Fibroblast of lung (primary cell): ENCODE results near the gene SH3GL2. TPM values are rescaled to one million over a fixed set of nuclear protein-coding genes. Genes with fewer than 3 reads are reported as not detected.

Experiments
- DNase-seq, 2 donors: peaks; one replicate each; pipeline versions ENCODE4 v3.0.0 to v3.0.0-alpha.2; 2010; ENCODE audit warnings: low read depth in 2 of 2
- H2AFZ ChIP-seq: 2 replicates; pipeline ENCODE4 v1.5.1; 2012; ENCODE audit warnings: low read length, control low read depth, inconsistent platforms
- H3K27ac ChIP-seq: 2 replicates; pipeline ENCODE4 v1.5.1; 2011; ENCODE audit warnings: low read length, control low read depth; ENCODE audit not compliant: insufficient read depth
- H3K27me3 ChIP-seq: 2 replicates; pipeline ENCODE4 v1.5.1; 2011; ENCODE audit warnings: mild to moderate bottlenecking, low read length; ENCODE audit not compliant: control insufficient read depth, insufficient read depth
- H3K36me3 ChIP-seq: 2 replicates; pipeline ENCODE4 v1.5.1; 2011; ENCODE audit warnings: low read length; ENCODE audit not compliant: control insufficient read depth, insufficient read depth
- H3K4me1 ChIP-seq: 2 replicates; pipeline ENCODE4 v1.5.1; 2011; ENCODE audit warnings: low read length; ENCODE audit not compliant: control insufficient read depth, insufficient read depth; ENCODE audit errors: extremely low read depth
- H3K4me2 ChIP-seq: 2 replicates; pipeline ENCODE4 v1.5.1; 2011; ENCODE audit warnings: low read length, control low read depth; ENCODE audit not compliant: insufficient read depth; ENCODE audit errors: extremely low read depth
- H3K4me3 ChIP-seq, 4 experiments: fragments of 200-600 bp in 1 of 4; sonication (generic) in 1 of 4; replicated peaks in 1 of 4; 2 replicates each; pipeline ENCODE4 v1.5.1; 2011 to 2016; ENCODE audit warnings: low read length in 4 of 4, low read depth in 3 of 4, mild to moderate bottlenecking in 3 of 4, control low read depth in 2 of 4, inconsistent platforms in 1 of 4, mixed read lengths in 1 of 4; ENCODE audit not compliant: insufficient read depth in 1 of 4; ENCODE audit errors: control extremely low read depth in 1 of 4
- H3K79me2 ChIP-seq: 2 replicates; pipeline ENCODE4 v1.5.1; 2012; ENCODE audit warnings: mild to moderate bottlenecking, low read length, inconsistent platforms; ENCODE audit not compliant: control insufficient read depth, insufficient read depth
- H3K9ac ChIP-seq: 2 replicates; pipeline ENCODE4 v1.5.1; 2011; ENCODE audit warnings: mild to moderate bottlenecking, low read length, control low read depth; ENCODE audit not compliant: insufficient read depth
- H3K9me3 ChIP-seq: 2 replicates; pipeline ENCODE4 v1.5.1; 2012; ENCODE audit warnings: low read depth, low read length; ENCODE audit not compliant: control insufficient read depth, insufficient read depth
- H4K20me1 ChIP-seq: 2 replicates; pipeline ENCODE4 v1.5.1; 2011; ENCODE audit warnings: low read length; ENCODE audit not compliant: control insufficient read depth, insufficient read depth; ENCODE audit errors: extremely low read depth
- CTCF ChIP-seq, 2 donors: IDR thresholded peaks in 1 of 2; conservative IDR thresholded peaks in 1 of 2; 1 replicate in 1 of 2; 2 replicates in 1 of 2; pipeline ENCODE4 v1.5.1; 2011 to 2012; ENCODE audit warnings: low read length in 2 of 2, control low read depth in 1 of 2, inconsistent platforms in 1 of 2, low read depth in 1 of 2, mild to moderate bottlenecking in 1 of 2
- EZH2 ChIP-seq: IDR thresholded peaks from 2 replicates; pipeline ENCODE4 v1.5.1; 2012; ENCODE audit warnings: low read length, control low read depth, mild to moderate bottlenecking; ENCODE audit errors: missing control alignments
- polyA plus RNA-seq, 2 donors: library from polyadenylated mRNA; depleted of rRNA in 1 of 2; stranded (reverse) in 1 of 2; unstranded in 1 of 2; fragments of >200 nt; gene quantifications; 2 replicates each; pipeline ENCODE4 v1.2.1, GENCODE V29; 2011 to 2012; ENCODE audit warnings: missing spikeins in 1 of 2
- total RNA-seq: library from RNA; depleted of rRNA; stranded (reverse); fragments of >200 nt; gene quantifications from 2 replicates; pipeline ENCODE4 v1.2.1, GENCODE V29; 2014

The SH3GL2 gene
- total and polyA plus RNA-seq, 2 donors (not counting 1 experiment from before 2014, with no cell fraction given): 0.17 TPM; not detected in 1

GRCh38 chr9:17624571-17624970 lies 45.7 kb downstream of the SH3GL2 start:
- no peaks in the 10 kb centered on the region for H4K20me1 ChIP-seq
- no peak overlapping the region for H3K4me2 ChIP-seq
- H3K27me3 ChIP-seq: peaks cover 2% of the 10 kb centered on the region

GRCh38 chr9:17625644-17626388 lies 47.0 kb downstream of the SH3GL2 start:
- Histone ChIP-seq H3K4me1 (no peaks in the 10 kb centered on the region), H3K79me2 (no peaks in the 10 kb centered on the region), H3K27me3 (peaks cover 2% of the 10 kb centered on the region), H3K9ac (no peak overlapping the region), H3K4me2 (no peak overlapping the region), H4K20me1 (no peaks in the 10 kb centered on the region), H3K9me3 (no peaks in the 10 kb centered on the region), H3K27ac (no peak overlapping the region), H3K36me3 (no peaks in the 10 kb centered on the region), H2AFZ (no peak overlapping the region), H3K4me3 (no peak overlapping the region)
- TF ChIP-seq CTCF (conservative IDR thresholded peaks at IDR 0.05 in 1 of 2, IDR thresholded peaks at IDR 0.05 in 1 of 2; ENCODE audit: low read depth in 1 of 2, low read length in 2 of 2) (no peak), EZH2 (no peak)
- peak in 1 of 2 donors; percentile 54 for DNase-seq

More at GRCh38 chr9:17624571-17624970, 45.7 kb downstream of the SH3GL2 start:
- no peak for DNase-seq
- H3K9ac ChIP-seq: no peak overlapping the region
- no peak overlapping the region for H2AFZ ChIP-seq
- no peaks in the 10 kb centered on the region for H3K9me3 ChIP-seq
- no peak overlapping the region for H3K27ac ChIP-seq
- no peaks in the 10 kb centered on the region for H3K4me1 ChIP-seq
- no peaks in the 10 kb centered on the region for H3K79me2 ChIP-seq
- TF ChIP-seq EZH2 (no peak), CTCF (conservative IDR thresholded peaks at IDR 0.05 in 1 of 2, IDR thresholded peaks at IDR 0.05 in 1 of 2; ENCODE audit: low read depth in 1 of 2, low read length in 2 of 2) (no peak)
- H3K36me3 ChIP-seq: no peaks in the 10 kb centered on the region
- H3K4me3 ChIP-seq: no peak overlapping the region

GRCh38 chr9:17627641-17628040 lies 48.8 kb downstream of the SH3GL2 start:
- no peaks in the 10 kb centered on the region for H4K20me1 ChIP-seq
- H3K4me2 ChIP-seq: no peak overlapping the region
- no peak overlapping the region for H3K4me3 ChIP-seq
- H3K9ac ChIP-seq: no peak overlapping the region
- H3K27ac ChIP-seq: no peak overlapping the region
- TF ChIP-seq EZH2 (no peak), CTCF (conservative IDR thresholded peaks at IDR 0.05 in 1 of 2, IDR thresholded peaks at IDR 0.05 in 1 of 2; ENCODE audit: low read depth in 1 of 2, low read length in 2 of 2) (no peak)
- H3K36me3 ChIP-seq: no peaks in the 10 kb centered on the region
- no peaks in the 10 kb centered on the region for H3K79me2 ChIP-seq
- DNase-seq: peak; percentile 23 to 57
- H3K27me3 ChIP-seq: peaks cover 2% of the 10 kb centered on the region
- no peaks in the 10 kb centered on the region for H3K4me1 ChIP-seq
- no peak overlapping the region for H2AFZ ChIP-seq
- H3K9me3 ChIP-seq: no peaks in the 10 kb centered on the region
